ENCODE results near the gene NOCT.
"Not testable (repeated sequence)": the region's sequence is repeated elsewhere in the genome, so short reads cannot be mapped to it uniquely, and the experiment has no call there.

NOCT gene

DNA sequence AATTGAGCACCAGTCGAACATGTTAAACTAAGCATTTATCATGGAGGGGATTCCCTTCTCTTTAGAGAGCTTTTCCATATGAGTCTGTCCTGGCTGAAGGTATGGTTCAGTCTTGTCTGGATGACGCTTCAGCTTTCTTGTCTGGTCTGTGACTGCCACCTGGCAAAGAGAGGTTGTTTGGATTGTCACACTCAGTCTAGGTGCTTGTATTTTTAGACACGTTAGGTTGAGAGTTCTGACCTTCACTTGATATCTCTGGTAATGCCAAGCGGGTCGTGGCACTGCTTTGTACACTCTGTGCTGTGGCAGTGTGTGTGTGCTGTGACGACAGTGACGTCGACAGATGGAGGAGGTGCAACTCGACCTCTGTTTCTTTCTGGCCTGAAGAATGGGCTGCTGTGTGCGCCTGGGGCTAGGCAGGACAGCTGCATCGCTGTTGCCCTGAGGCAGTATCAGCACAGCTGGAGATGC is 12.6 kb downstream of the NOCT start:
- Histone ChIP-seq H3K23ac (ENCODE audit: low read depth, low read length, poor library complexity) (no peak overlapping the region), H2AK5ac (ENCODE audit: low read depth, low read length) (no peak overlapping the region), H3K4me2 (ENCODE audit: insufficient read depth, low read length, poor library complexity, severe bottlenecking) (no peak overlapping the region), H3K18ac (ENCODE audit: low read length) (no peak overlapping the region), H3K9ac (ENCODE audit: low read depth, low read length, poor library complexity) (no peak overlapping the region), H3K4me3 (ENCODE audit: low read length in 2 of 2) (no peak overlapping the region), H3K27me3 (ENCODE audit: control insufficient read depth in 3 of 3, insufficient read depth in 3 of 3, low read depth in 1 of 3, low read length in 3 of 3) (no peaks in the 10 kb centered on the region), H3K9me3 (replicated peaks in 1 of 2; ENCODE audit: control insufficient read depth in 2 of 2, insufficient read depth in 1 of 2, low read depth in 1 of 2, low read length in 2 of 2) (peaks cover 0 to 2% of the 10 kb centered on the region in 2 donors), H3K14ac (ENCODE audit: low read length) (no peak overlapping the region), H2BK15ac (ENCODE audit: low read length) (no peak overlapping the region), H4K91ac (ENCODE audit: low read depth, low read length, poor library complexity) (no peak overlapping the region), H2BK120ac (ENCODE audit: low read depth, low read length) (no peak overlapping the region), H3K79me1 (ENCODE audit: low read depth, low read length) (peaks cover 9% of the 10 kb centered on the region), H3K4ac (ENCODE audit: low read length) (no peak overlapping the region), H2BK12ac (ENCODE audit: low read length) (no peak overlapping the region), H2BK5ac (ENCODE audit: low read length) (no peak overlapping the region), H3K27ac (replicated peaks; ENCODE audit: low read length) (no peak overlapping the region), H2AFZ (ENCODE audit: low read length) (no peak overlapping the region), H4K8ac (ENCODE audit: low read depth, low read length) (no peak overlapping the region), H3K36me3 (replicated peaks in 1 of 2; ENCODE audit: control insufficient read depth in 2 of 2, insufficient read depth in 2 of 2, low read length in 2 of 2) (peaks cover 0 to 21% of the 10 kb centered on the region in 2 donors), H3K4me1 (ENCODE audit: control insufficient read depth in 2 of 2, insufficient read depth in 1 of 2, low read depth in 1 of 2, low read length in 2 of 2) (peaks cover 0 to 3% of the 10 kb centered on the region in 2 donors)
- DNase-seq (ENCODE audit: low spot score), result no peak
- no CpG with 5 or more reads among the region's 11 CpGs for WGBS, 2 donors (ENCODE audit: extremely low coverage in 2 of 2, insufficient read length in 2 of 2, insufficient replicate concordance in 1 of 2)

DNA sequence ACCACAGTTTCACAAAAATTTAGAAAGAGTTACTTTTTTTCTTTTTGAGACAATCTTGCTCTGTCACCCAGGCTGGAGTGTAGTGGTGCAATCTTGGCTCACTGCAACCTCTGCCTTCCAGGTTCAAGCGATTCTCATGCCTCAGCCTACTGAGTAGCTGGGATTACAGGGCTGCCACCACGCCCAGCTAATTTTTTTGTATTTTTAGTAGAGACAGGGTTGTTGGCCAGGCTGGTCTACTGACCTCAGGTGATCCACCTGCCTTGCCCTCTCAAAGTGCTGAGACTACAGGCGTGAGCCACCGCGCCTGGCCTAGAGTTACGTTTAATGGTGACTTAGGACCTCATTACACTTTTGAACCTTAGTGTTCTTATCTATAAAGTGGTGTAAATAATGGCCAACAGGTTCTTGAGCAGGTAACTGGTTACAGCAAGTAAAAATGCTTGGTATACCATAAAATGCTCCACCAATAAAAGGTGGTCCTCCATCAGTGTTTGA is 14.3 kb downstream of the NOCT start:
- H3K9me3 ChIP-seq (replicated peaks in 1 of 2; ENCODE audit: control insufficient read depth in 2 of 2, insufficient read depth in 1 of 2, low read depth in 1 of 2, low read length in 2 of 2); H3K9ac ChIP-seq (ENCODE audit: low read depth, low read length, poor library complexity); H3K4me1 ChIP-seq (ENCODE audit: control insufficient read depth in 2 of 2, insufficient read depth in 1 of 2, low read depth in 1 of 2, low read length in 2 of 2); H3K4ac ChIP-seq (ENCODE audit: low read length); H4K91ac ChIP-seq (ENCODE audit: low read depth, low read length, poor library complexity); H3K4me3 ChIP-seq (ENCODE audit: low read length in 2 of 2); H2BK15ac ChIP-seq (ENCODE audit: low read length); H2BK120ac ChIP-seq (ENCODE audit: low read depth, low read length); H3K4me2 ChIP-seq (ENCODE audit: insufficient read depth, low read length, poor library complexity, severe bottlenecking); H2AK5ac ChIP-seq (ENCODE audit: low read depth, low read length); H2AFZ ChIP-seq (ENCODE audit: low read length); H3K27ac ChIP-seq (replicated peaks; ENCODE audit: low read length); H3K23ac ChIP-seq (ENCODE audit: low read depth, low read length, poor library complexity); H3K18ac ChIP-seq (ENCODE audit: low read length); H3K14ac ChIP-seq (ENCODE audit: low read length); H2BK12ac ChIP-seq (ENCODE audit: low read length); H3K27me3 ChIP-seq (ENCODE audit: control insufficient read depth in 3 of 3, insufficient read depth in 3 of 3, low read depth in 1 of 3, low read length in 3 of 3); H2BK5ac ChIP-seq (ENCODE audit: low read length); DNase-seq (ENCODE audit: low spot score); H3K79me1 ChIP-seq (ENCODE audit: low read depth, low read length); H4K8ac ChIP-seq (ENCODE audit: low read depth, low read length): not testable (repeated sequence)
- peaks cover 0 to 14% of the 10 kb centered on the region in 2 donors for H3K36me3 ChIP-seq (replicated peaks in 1 of 2; ENCODE audit: control insufficient read depth in 2 of 2, insufficient read depth in 2 of 2, low read length in 2 of 2)
- no CpG with 5 or more reads among the region's 6 CpGs for WGBS, 2 donors (ENCODE audit: extremely low coverage in 2 of 2, insufficient read length in 2 of 2, insufficient replicate concordance in 1 of 2)

DNA sequence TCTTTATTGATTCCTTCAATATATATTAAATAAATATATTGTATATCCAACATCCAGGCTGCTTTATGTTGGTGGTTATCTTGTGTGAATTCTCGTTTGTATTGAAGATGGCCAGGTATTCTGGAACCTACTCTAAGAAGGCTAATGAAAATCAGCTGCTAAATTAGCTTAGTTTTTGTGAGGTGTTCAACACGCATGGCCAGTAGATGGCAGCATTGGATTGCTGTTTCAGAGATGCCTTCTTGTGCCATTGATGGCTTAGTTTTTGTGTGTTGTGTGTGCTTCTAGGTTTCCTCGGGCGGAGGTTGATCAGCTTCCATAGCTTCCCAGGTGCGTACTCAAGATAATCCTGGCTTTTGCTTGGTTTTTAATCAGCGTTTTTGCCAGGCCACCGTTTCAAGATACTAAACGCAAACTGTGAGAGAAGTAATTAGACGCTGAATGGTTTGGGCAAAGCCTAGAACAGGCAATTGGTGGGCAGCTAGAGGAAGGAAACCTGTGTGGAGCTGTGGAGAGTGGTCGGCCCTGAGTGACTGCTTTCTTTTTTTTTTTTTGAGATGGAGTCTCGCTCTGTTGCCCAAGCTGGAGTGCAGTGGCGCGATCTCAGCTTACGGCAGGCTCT is 15.1 kb downstream of the NOCT start:
- Histone ChIP-seq H4K8ac (ENCODE audit: low read depth, low read length) (no peak overlapping the region), H3K18ac (ENCODE audit: low read length) (no peak overlapping the region), H2BK15ac (ENCODE audit: low read length) (no peak overlapping the region), H3K4me3 (ENCODE audit: low read length in 2 of 2) (no peak overlapping the region), H3K9me3 (replicated peaks in 1 of 2; ENCODE audit: control insufficient read depth in 2 of 2, insufficient read depth in 1 of 2, low read depth in 1 of 2, low read length in 2 of 2) (peaks cover 0 to 2% of the 10 kb centered on the region in 2 donors), H3K9ac (ENCODE audit: low read depth, low read length, poor library complexity) (no peak overlapping the region), H3K36me3 (replicated peaks in 1 of 2; ENCODE audit: control insufficient read depth in 2 of 2, insufficient read depth in 2 of 2, low read length in 2 of 2) (peaks cover 0 to 17% of the 10 kb centered on the region in 2 donors), H2BK120ac (ENCODE audit: low read depth, low read length) (no peak overlapping the region), H3K4ac (ENCODE audit: low read length) (no peak overlapping the region), H3K23ac (ENCODE audit: low read depth, low read length, poor library complexity) (no peak overlapping the region), H2AK5ac (ENCODE audit: low read depth, low read length) (no peak overlapping the region), H3K4me1 (ENCODE audit: control insufficient read depth in 2 of 2, insufficient read depth in 1 of 2, low read depth in 1 of 2, low read length in 2 of 2) (peaks cover 0 to 3% of the 10 kb centered on the region in 2 donors), H2BK12ac (ENCODE audit: low read length) (no peak overlapping the region), H3K27ac (replicated peaks; ENCODE audit: low read length) (no peak overlapping the region), H3K4me2 (ENCODE audit: insufficient read depth, low read length, poor library complexity, severe bottlenecking) (no peak overlapping the region), H3K14ac (ENCODE audit: low read length) (no peak overlapping the region), H3K27me3 (ENCODE audit: control insufficient read depth in 3 of 3, insufficient read depth in 3 of 3, low read depth in 1 of 3, low read length in 3 of 3) (no peaks in the 10 kb centered on the region), H2BK5ac (ENCODE audit: low read length) (no peak overlapping the region), H2AFZ (ENCODE audit: low read length) (no peak overlapping the region), H4K91ac (ENCODE audit: low read depth, low read length, poor library complexity) (no peak overlapping the region), H3K79me1 (ENCODE audit: low read depth, low read length) (peaks cover 9% of the 10 kb centered on the region)
- no CpG with 5 or more reads among the region's 14 CpGs for WGBS, 2 donors (ENCODE audit: extremely low coverage in 2 of 2, insufficient read length in 2 of 2, insufficient replicate concordance in 1 of 2)
- peak; percentile 79 for DNase-seq (ENCODE audit: low spot score)

DNA sequence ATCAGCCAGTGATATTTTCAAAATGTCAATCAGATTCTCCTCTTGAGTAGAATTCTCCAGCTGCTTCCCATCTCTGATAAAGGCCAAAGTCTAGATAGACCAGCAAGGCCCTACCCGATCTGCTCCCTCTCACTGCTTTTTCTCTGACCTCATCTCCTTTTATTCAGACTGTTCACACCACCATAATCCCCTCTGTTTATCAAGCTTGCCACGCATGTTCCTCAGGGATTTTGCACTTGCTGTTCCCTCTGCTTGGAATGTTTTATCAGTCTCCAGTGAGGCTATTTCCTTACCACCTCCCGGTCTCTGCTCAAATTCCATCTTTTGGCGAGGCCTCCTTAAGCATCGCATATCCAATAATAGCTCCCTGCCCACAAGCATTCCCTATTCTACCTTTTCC is 20.1 kb downstream of the NOCT start:
- Histone ChIP-seq H2BK5ac (ENCODE audit: low read length) (no peak overlapping the region), H3K18ac (ENCODE audit: low read length) (no peak overlapping the region), H2BK120ac (ENCODE audit: low read depth, low read length) (no peak overlapping the region), H3K27me3 (ENCODE audit: control insufficient read depth in 3 of 3, insufficient read depth in 3 of 3, low read depth in 1 of 3, low read length in 3 of 3) (no peaks in the 10 kb centered on the region), H3K4me2 (ENCODE audit: insufficient read depth, low read length, poor library complexity, severe bottlenecking) (no peak overlapping the region), H2AK5ac (ENCODE audit: low read depth, low read length) (no peak overlapping the region), H3K27ac (replicated peaks; ENCODE audit: low read length) (no peak overlapping the region), H3K9me3 (replicated peaks in 1 of 2; ENCODE audit: control insufficient read depth in 2 of 2, insufficient read depth in 1 of 2, low read depth in 1 of 2, low read length in 2 of 2) (peaks cover 0 to 8% of the 10 kb centered on the region in 2 donors), H3K23ac (ENCODE audit: low read depth, low read length, poor library complexity) (no peak overlapping the region), H3K4me1 (ENCODE audit: control insufficient read depth in 2 of 2, insufficient read depth in 1 of 2, low read depth in 1 of 2, low read length in 2 of 2) (no peaks in the 10 kb centered on the region), H3K79me1 (ENCODE audit: low read depth, low read length) (no peaks in the 10 kb centered on the region), H4K8ac (ENCODE audit: low read depth, low read length) (no peak overlapping the region), H3K4ac (ENCODE audit: low read length) (no peak overlapping the region), H4K91ac (ENCODE audit: low read depth, low read length, poor library complexity) (no peak overlapping the region), H2BK12ac (ENCODE audit: low read length) (no peak overlapping the region), H3K4me3 (ENCODE audit: low read length in 2 of 2) (no peak overlapping the region), H3K14ac (ENCODE audit: low read length) (no peak overlapping the region), H2AFZ (ENCODE audit: low read length) (no peak overlapping the region), H2BK15ac (ENCODE audit: low read length) (no peak overlapping the region), H3K36me3 (replicated peaks in 1 of 2; ENCODE audit: control insufficient read depth in 2 of 2, insufficient read depth in 2 of 2, low read length in 2 of 2) (peaks cover 2 to 52% of the 10 kb centered on the region in 2 donors), H3K9ac (ENCODE audit: low read depth, low read length, poor library complexity) (no peak overlapping the region)
- no peak for DNase-seq (ENCODE audit: low spot score)
- WGBS, 2 donors (ENCODE audit: extremely low coverage in 2 of 2, insufficient read length in 2 of 2, insufficient replicate concordance in 1 of 2), result no CpG with 5 or more reads among the region's 5 CpGs

All from neuronal stem cell (in vitro differentiated cells).